ENCODE data around the gene LYRM1.
"Not testable (repeated sequence)": the region's sequence is repeated elsewhere in the genome, so short reads cannot be mapped to it uniquely, and the experiment has no call there.

DNA sequence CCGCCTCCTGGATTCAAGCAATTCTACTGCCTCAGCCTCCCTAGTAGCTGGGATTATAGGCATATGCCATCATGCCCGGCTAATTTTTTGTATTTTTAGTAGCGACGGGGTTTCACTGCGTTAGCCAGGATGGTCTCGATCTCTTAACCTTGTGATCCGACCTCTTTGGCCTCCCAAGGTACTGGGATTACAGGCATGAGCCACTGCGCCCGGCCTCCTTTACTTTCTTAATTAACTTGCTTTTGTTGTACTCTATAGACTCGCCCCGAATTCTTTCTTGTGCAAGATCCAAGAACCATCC, 45.0 kb downstream of the LYRM1 start:
- TF ChIP-seq, protein P1, sequence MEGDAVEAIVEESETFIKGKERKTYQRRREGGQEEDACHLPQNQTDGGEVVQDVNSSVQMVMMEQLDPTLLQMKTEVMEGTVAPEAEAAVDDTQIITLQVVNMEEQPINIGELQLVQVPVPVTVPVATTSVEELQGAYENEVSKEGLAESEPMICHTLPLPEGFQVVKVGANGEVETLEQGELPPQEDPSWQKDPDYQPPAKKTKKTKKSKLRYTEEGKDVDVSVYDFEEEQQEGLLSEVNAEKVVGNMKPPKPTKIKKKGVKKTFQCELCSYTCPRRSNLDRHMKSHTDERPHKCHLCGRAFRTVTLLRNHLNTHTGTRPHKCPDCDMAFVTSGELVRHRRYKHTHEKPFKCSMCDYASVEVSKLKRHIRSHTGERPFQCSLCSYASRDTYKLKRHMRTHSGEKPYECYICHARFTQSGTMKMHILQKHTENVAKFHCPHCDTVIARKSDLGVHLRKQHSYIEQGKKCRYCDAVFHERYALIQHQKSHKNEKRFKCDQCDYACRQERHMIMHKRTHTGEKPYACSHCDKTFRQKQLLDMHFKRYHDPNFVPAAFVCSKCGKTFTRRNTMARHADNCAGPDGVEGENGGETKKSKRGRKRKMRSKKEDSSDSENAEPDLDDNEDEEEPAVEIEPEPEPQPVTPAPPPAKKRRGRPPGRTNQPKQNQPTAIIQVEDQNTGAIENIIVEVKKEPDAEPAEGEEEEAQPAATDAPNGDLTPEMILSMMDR (IDR thresholded peaks at IDR 0.05): not testable (repeated sequence)
- TF ChIP-seq POLR2A (IDR thresholded peaks at IDR 0.05): not testable (repeated sequence)

All from testis (tissue), 2 donors.